AG10803 (cell line): Measurements from ENCODE around the gene POLE.
A peak's percentile ranks its signal among the peaks of the same experiment; 100 is the strongest.

Source experiments
- DNase-seq: peaks from one replicate; pipeline ENCODE4 v3.0.0; 2010; ENCODE audit warnings: low read depth
- H3K4me3 ChIP-seq: 2 replicates; pipeline ENCODE4 v1.5.1; 2011; ENCODE audit warnings: mild to moderate bottlenecking, low read length, control low read depth
- CTCF ChIP-seq: conservative IDR thresholded peaks from 2 replicates; pipeline ENCODE4 v1.5.1; 2011; ENCODE audit warnings: mild to moderate bottlenecking, low read length, control low read depth, inconsistent platforms

POLE gene

GRCh38 chr12:132687211-132688164 is at the start of gene POLE, which contains the start of gene PXMP2:
TSS of gene POLE (minus strand) at chr12:132687342. CDS start at chr12:132687315, 27 bp downstream.
TSS of gene PXMP2 (plus strand) at chr12:132687587. CDS start at chr12:132687671, 84 bp downstream.
- peak; percentile 93 for DNase-seq
- no peak for TF ChIP-seq CTCF
- H3K4me3 ChIP-seq = peak within 1 kb of the TSS; percentile 59

- no peak for TF ChIP-seq CTCF
- H3K4me3 ChIP-seq = no peak overlapping the region
- DNase-seq = no peak
These were observed 49.8 kb upstream of the POLE start for GRCh38 chr12:132736913-132737312.

GRCh38 chr12:132736378-132736777 is 49.2 kb upstream of the POLE start:
- H3K4me3 ChIP-seq = no peak overlapping the region
- DNase-seq = no peak
- TF ChIP-seq CTCF = no peak

GRCh38 chr12:132735496-132735895 is 48.4 kb upstream of the POLE start:
- TF ChIP-seq CTCF = no peak
- DNase-seq = no peak
- no peak overlapping the region for H3K4me3 ChIP-seq

GRCh38 chr12:132734206-132734605 is 47.1 kb upstream of the POLE start:
- no peak for TF ChIP-seq CTCF
- no peak for DNase-seq
- H3K4me3 ChIP-seq = no peak overlapping the region

GRCh38 chr12:132731574-132731973 is 44.4 kb upstream of the POLE start:
- TF ChIP-seq CTCF = no peak
- no peak for DNase-seq
- H3K4me3 ChIP-seq = no peak overlapping the region

GRCh38 chr12:132730353-132730752 is 43.2 kb upstream of the POLE start:
- TF ChIP-seq CTCF = no peak
- no peak overlapping the region for H3K4me3 ChIP-seq
- DNase-seq = no peak
